ENCODE measurements around the gene NCDN.

NCDN gene

GRCh38 chr1:35594005-35594760 lies 36.6 kb downstream of the NCDN start:
- DNase-seq, result no peak

GRCh38 chr1:35595684-35596083 lies 38.1 kb downstream of the NCDN start:
- no peak for DNase-seq

- DNase-seq, result no peak
Measured at GRCh38 chr1:35597870-35598269, 40.3 kb downstream of the NCDN start.

GRCh38 chr1:35598895-35599294 lies 41.3 kb downstream of the NCDN start:
- DNase-seq, result no peak

GRCh38 chr1:35599411-35599810 lies 41.8 kb downstream of the NCDN start:
- DNase-seq, result no peak

- no peak for DNase-seq
Measured at GRCh38 chr1:35600593-35600992, 43.0 kb downstream of the NCDN start.

- DNase-seq, result no peak
Measured at GRCh38 chr1:35603468-35603867, 45.9 kb downstream of the NCDN start.

GRCh38 chr1:35603941-35604340 lies 46.3 kb downstream of the NCDN start:
- DNase-seq, result no peak

- no peak for DNase-seq
Measured at GRCh38 chr1:35605071-35605866, 47.7 kb downstream of the NCDN start.

GRCh38 chr1:35605867-35606182 lies 48.2 kb downstream of the NCDN start:
- no peak for DNase-seq

GRCh38 chr1:35611655-35612054 lies 54.1 kb downstream of the NCDN start:
- no peak for DNase-seq

GRCh38 chr1:35615440-35615839 lies 57.8 kb downstream of the NCDN start:
- no peak for DNase-seq
